CD4-positive, alpha-beta T cell (primary cell): Measurements from ENCODE around the gene PTCD3. TPM values are rescaled to one million over a fixed set of nuclear protein-coding genes. Genes with fewer than 3 reads are reported as not detected.
A peak's percentile ranks its signal among the peaks of the same experiment; 100 is the strongest.

Experiments used
- ATAC-seq: fragments of 200-7000 bp; cut with Tn5 transposase; one replicate; pipeline ENCODE4 v1.10.0; 2022; ENCODE audit warnings: mild to moderate bottlenecking; ENCODE audit not compliant: poor library complexity
- CTCF ChIA-PET: fragments of 350-600 bp; sonication (Branson Sonifier 250); formaldehyde crosslinking; loops from one replicate; lab custom pipeline; 2021; ENCODE audit warnings: antibody characterized with exemption, inconsistent platforms; lab: Charles Lee
- POLR2A ChIA-PET: fragments of 350-600 bp; sonication (Branson Sonifier 250); formaldehyde crosslinking; loops from one replicate; lab custom pipeline; 2021; ENCODE audit warnings: antibody characterized with exemption, inconsistent platforms; lab: Charles Lee
- DNase-seq, 14 experiments: peaks; one replicate each; pipeline ENCODE4 v3.0.0-alpha.2; 2013 to 2020; ENCODE audit warnings: mixed read lengths in 2 of 14
- H3K27ac ChIP-seq, 2 donors: one replicate each; pipeline versions ENCODE4 v1.5.1 to v1.7.0; 2013; ENCODE audit warnings: low read length in 2 of 2, low read depth in 1 of 2, mild to moderate bottlenecking in 1 of 2
- H3K27me3 ChIP-seq, 2 experiments: 1 replicate in 1 of 2; 2 replicates in 1 of 2; pipeline versions ENCODE4 v1.6.1 to v1.7.0; 2013; ENCODE audit warnings: low read length in 2 of 2, control low read depth in 1 of 2, mild to moderate bottlenecking in 1 of 2, moderate library complexity in 1 of 2; ENCODE audit not compliant: insufficient read depth in 2 of 2, control insufficient read depth in 1 of 2
- H3K36me3 ChIP-seq: one replicate; pipeline ENCODE4 v1.6.1; 2013; ENCODE audit warnings: low read length, control low read depth; ENCODE audit not compliant: insufficient read depth
- H3K4me1 ChIP-seq: one replicate; pipeline ENCODE4 v1.6.1; 2013; ENCODE audit warnings: low read length, control low read depth; ENCODE audit not compliant: insufficient read depth
- H3K4me3 ChIP-seq: one replicate; pipeline ENCODE4 v1.5.1; 2013; ENCODE audit warnings: mild to moderate bottlenecking, low read length, moderate library complexity
- H3K9me3 ChIP-seq, 2 experiments: 1 replicate in 1 of 2; 2 replicates in 1 of 2; pipeline versions ENCODE4 v1.6.1 to v1.7.0; 2013; ENCODE audit warnings: low read length in 2 of 2, mild to moderate bottlenecking in 2 of 2, control low read depth in 1 of 2, moderate library complexity in 1 of 2; ENCODE audit not compliant: control insufficient read depth in 1 of 2, insufficient read depth in 1 of 2
- H3K27ac Mint-ChIP-seq: one replicate; pipeline ENCODE4 v1.8.0; 2020; ENCODE audit warnings: mixed read lengths
- H3K27me3 Mint-ChIP-seq: one replicate; pipeline ENCODE4 v1.8.0; 2021; ENCODE audit warnings: mixed read lengths
- H3K36me3 Mint-ChIP-seq: one replicate; pipeline ENCODE4 v1.8.0; 2021; ENCODE audit warnings: low read depth, mixed read lengths
- H3K4me1 Mint-ChIP-seq: one replicate; pipeline ENCODE4 v1.8.0; 2021; ENCODE audit warnings: low read depth, mixed read lengths
- H3K4me3 Mint-ChIP-seq: one replicate; pipeline ENCODE4 v1.8.0; 2020; ENCODE audit warnings: mild to moderate bottlenecking, mixed read lengths
- H3K9me3 Mint-ChIP-seq: one replicate; pipeline ENCODE4 v1.8.0; 2020; ENCODE audit warnings: mixed read lengths
- intact Hi-C, 2 experiments: fragments of 100-400 bp; cut with DNase I in 1 of 2; cut with micrococcal nuclease in 1 of 2; formaldehyde crosslinking; loops; one replicate each; pipeline versions ENCODE4 v1.15.1 to v1.9.0; 2023 to 2025; cut with DNase I, micrococcal nuclease
- total RNA-seq, 174 experiments: library from RNA in 2 of 174; stranded (reverse) in 2 of 174; gene quantifications; one replicate each; pipeline ENCODE4 v1.2.3 and lab custom pipeline; 2021 to 2026
- TF ChIP-seq, protein P1 (sequence below): fragments of 200-600 bp; IDR thresholded peaks from one replicate; pipeline ENCODE4 v1.8.0; 2022; ENCODE audit warnings: antibody characterized with exemption, mild to moderate bottlenecking

The PTCD3 gene
- total RNA-seq, 2 experiments from 2014 or later, result 154 to 161 TPM

DNA sequence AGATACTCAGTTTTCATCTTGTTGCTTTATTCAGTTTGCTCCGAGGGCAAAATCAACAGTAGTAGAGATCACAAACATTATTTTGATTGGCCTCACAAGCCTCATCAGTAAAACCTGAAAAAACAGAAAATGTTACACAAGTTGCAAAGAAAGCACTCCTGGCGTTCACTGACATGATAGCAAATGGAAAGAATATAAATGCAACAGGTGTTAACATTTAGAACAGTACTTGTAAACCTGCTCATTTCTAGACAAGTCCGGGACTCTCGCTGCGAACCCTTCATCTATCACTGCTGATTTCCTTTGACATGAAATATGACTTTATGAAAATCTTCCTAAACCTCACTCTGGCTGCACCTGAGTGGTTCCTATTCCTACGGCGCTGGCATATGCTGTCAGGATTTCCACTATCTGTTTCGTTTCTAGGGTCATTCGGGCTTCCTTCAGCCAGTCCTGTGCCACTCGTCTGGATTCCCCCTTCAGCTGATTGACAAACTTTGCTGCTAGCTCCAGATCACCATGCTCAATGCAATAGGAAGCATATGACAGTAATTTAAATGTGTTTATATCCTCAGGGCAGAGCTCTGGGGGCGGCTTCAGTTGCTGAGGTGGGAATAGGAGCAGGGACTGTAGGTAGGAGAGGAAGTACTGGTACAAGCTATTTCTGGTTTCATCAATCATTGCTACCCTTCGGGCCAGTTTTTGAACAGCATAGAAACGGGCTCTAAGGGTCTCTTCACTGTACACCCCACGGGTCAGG lies 38.1 kb downstream of the PTCD3 start:
- H3K27ac ChIP-seq, result no peak overlapping the region

DNA sequence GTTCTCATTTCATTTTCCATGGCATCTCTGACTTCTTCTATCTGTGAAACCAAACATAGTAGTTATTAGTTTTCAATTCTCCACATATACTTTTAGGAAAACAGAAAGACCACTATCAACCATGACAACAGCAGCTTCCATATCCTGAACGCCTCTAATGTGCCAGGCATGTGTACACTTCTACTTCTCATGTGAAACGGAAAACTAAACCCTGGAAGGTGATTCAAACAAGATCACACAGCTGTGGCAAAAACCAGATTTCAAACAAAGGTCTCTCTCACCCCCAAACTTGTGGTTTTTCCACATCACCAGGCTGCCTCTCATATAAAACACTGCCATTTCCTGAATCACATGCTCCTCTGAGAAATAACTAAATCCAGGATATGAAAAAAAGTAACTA lies 41.8 kb downstream of the PTCD3 start:
- no peaks in the 10 kb centered on the region for H3K4me1 ChIP-seq
- no peak overlapping the region for H3K4me3 ChIP-seq
- DNase-seq (no peak), ATAC-seq (no peak)
- no peaks in the 10 kb centered on the region for H3K9me3 ChIP-seq
- H3K27me3 ChIP-seq, result no peaks in the 10 kb centered on the region
- intact Hi-C loops, result no loop called here
- Mint-ChIP-seq H3K4me3 (no peak overlapping the region), H3K4me1 (no peaks in the 10 kb centered on the region), H3K27me3 (no peaks in the 10 kb centered on the region), H3K36me3 (peaks cover 86% of the 10 kb centered on the region), H3K9me3 (no peaks in the 10 kb centered on the region), H3K27ac (peak overlapping the region; percentile 14)
- ChIA-PET CTCF (interaction anchor here (0.9 kb wide), 1 partner anchor 36 kb away, joined by 3 read pairs; no protein-coding TSS in a partner anchor), POLR2A (interaction anchor here (0.9 kb wide), 1 partner anchor 13 kb away, joined by 3 read pairs; no protein-coding TSS in a partner anchor)
- H3K27ac ChIP-seq, result no peak overlapping the region
- peaks cover 81% of the 10 kb centered on the region for H3K36me3 ChIP-seq
- TF ChIP-seq, protein P1, sequence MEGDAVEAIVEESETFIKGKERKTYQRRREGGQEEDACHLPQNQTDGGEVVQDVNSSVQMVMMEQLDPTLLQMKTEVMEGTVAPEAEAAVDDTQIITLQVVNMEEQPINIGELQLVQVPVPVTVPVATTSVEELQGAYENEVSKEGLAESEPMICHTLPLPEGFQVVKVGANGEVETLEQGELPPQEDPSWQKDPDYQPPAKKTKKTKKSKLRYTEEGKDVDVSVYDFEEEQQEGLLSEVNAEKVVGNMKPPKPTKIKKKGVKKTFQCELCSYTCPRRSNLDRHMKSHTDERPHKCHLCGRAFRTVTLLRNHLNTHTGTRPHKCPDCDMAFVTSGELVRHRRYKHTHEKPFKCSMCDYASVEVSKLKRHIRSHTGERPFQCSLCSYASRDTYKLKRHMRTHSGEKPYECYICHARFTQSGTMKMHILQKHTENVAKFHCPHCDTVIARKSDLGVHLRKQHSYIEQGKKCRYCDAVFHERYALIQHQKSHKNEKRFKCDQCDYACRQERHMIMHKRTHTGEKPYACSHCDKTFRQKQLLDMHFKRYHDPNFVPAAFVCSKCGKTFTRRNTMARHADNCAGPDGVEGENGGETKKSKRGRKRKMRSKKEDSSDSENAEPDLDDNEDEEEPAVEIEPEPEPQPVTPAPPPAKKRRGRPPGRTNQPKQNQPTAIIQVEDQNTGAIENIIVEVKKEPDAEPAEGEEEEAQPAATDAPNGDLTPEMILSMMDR, result no peak

More for the DNA sequence above, 38.1 kb downstream of the PTCD3 start:
- CTCF ChIA-PET, result no interaction called here
- H3K27me3 Mint-ChIP-seq, result no peaks in the 10 kb centered on the region
- H3K36me3 Mint-ChIP-seq, result peaks cover 88% of the 10 kb centered on the region
- peaks cover 5% of the 10 kb centered on the region for H3K4me1 ChIP-seq
- ATAC-seq (no peak), DNase-seq (no peak)
- peaks cover 81% of the 10 kb centered on the region for H3K36me3 ChIP-seq
- TF ChIP-seq, protein P1, result no peak
- peaks cover 15% of the 10 kb centered on the region for H3K4me1 Mint-ChIP-seq
- no peaks in the 10 kb centered on the region for H3K9me3 Mint-ChIP-seq
- H3K4me3 Mint-ChIP-seq, result no peak overlapping the region
- H3K9me3 ChIP-seq, result no peaks in the 10 kb centered on the region
- POLR2A ChIA-PET, result interaction anchor here (0.8 kb wide), 1 partner anchor 297 kb away, joined by 3 read pairs; the partner anchor contains the start of gene KDM3A
- H3K27me3 ChIP-seq, result no peaks in the 10 kb centered on the region
- H3K27ac Mint-ChIP-seq, result peak overlapping the region; percentile 20
- intact Hi-C loops, result no loop called here
- no peak overlapping the region for H3K4me3 ChIP-seq

DNA sequence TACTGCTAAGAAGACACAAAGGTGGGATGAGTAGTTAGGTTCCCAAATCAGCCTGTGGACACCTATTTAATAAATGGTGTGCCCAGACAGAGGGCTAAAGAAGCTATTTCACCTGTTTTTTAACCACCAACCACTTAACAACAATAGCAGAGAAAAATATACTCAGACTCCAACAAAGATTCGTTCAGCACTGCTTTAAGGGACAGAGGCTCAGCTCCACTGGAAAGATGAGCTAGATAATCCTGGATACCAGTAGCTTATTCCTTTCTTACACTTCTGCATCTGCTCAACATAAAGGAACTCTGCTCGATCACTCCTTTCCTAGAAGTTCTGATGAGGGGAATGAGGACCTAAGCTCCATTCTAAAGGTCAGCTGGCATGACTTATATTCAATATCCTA lies 44.5 kb downstream of the PTCD3 start:
- ChIA-PET POLR2A (no interaction called here), CTCF (no interaction called here)
- Histone ChIP-seq H3K36me3 (peaks cover 64% of the 10 kb centered on the region), H3K27ac (no peak overlapping the region), H3K27me3 (no peaks in the 10 kb centered on the region), H3K9me3 (no peaks in the 10 kb centered on the region), H3K4me1 (no peaks in the 10 kb centered on the region), H3K4me3 (no peak overlapping the region)
- Mint-ChIP-seq H3K27ac (peak overlapping the region; percentile 9), H3K9me3 (no peaks in the 10 kb centered on the region), H3K36me3 (peaks cover 84% of the 10 kb centered on the region), H3K4me1 (no peaks in the 10 kb centered on the region), H3K27me3 (no peaks in the 10 kb centered on the region), H3K4me3 (no peak overlapping the region)
- DNase-seq (no peak), ATAC-seq (no peak)
- intact Hi-C loops, result no loop called here
- TF ChIP-seq, protein P1, result no peak
